GM12801 (cell line): Measurements from ENCODE around the gene MICALL1.

Experiments
- CTCF ChIP-seq: IDR thresholded peaks from one replicate; pipeline ENCODE4 v1.5.1; 2011; ENCODE audit warnings: control low read depth; ENCODE audit not compliant: insufficient read length; ENCODE audit errors: extremely low read depth

Gene MICALL1

GRCh38 chr22:37932401-37932800 is 26.3 kb downstream of the MICALL1 start:
- TF ChIP-seq CTCF = no peak

GRCh38 chr22:37932821-37933578 is 26.9 kb downstream of the MICALL1 start:
- TF ChIP-seq CTCF = no peak

GRCh38 chr22:37933711-37934376 is 27.7 kb downstream of the MICALL1 start:
- TF ChIP-seq CTCF = no peak

- no peak for TF ChIP-seq CTCF
Observed at GRCh38 chr22:37940698-37941376, 34.7 kb downstream of the MICALL1 start.

GRCh38 chr22:37942133-37942532 is 36.0 kb downstream of the MICALL1 start:
- no peak for TF ChIP-seq CTCF

GRCh38 chr22:37943136-37943824 is 37.2 kb downstream of the MICALL1 start:
- no peak for TF ChIP-seq CTCF

GRCh38 chr22:37943825-37944198 is 37.7 kb downstream of the MICALL1 start:
- no peak for TF ChIP-seq CTCF
